Gastrocnemius medialis (tissue), 4 donors: ENCODE measurements around the gene QSOX2.

ENCODE experiments used
- CTCF ChIP-seq, 5 experiments: fragments of 450-650 bp in 3 of 5; fragments of 200-600 bp in 2 of 5; sonication (generic) in 2 of 5; IDR thresholded peaks in 4 of 5; conservative IDR thresholded peaks in 1 of 5; 1 replicate in 4 of 5; 2 replicates in 1 of 5; pipeline ENCODE4 v1.5.1; 2016 to 2019; ENCODE audit warnings: antibody characterized with exemption in 5 of 5, mild to moderate bottlenecking in 3 of 5, moderate library complexity in 3 of 5
- POLR2A ChIP-seq, 2 donors: fragments of 450-650 bp; IDR thresholded peaks; one replicate each; pipeline ENCODE4 v1.6.1; 2017; ENCODE audit warnings: antibody characterized with exemption in 2 of 2, mild to moderate bottlenecking in 2 of 2, moderate library complexity in 2 of 2

- TF ChIP-seq CTCF (IDR thresholded peaks at IDR 0.05 in 4 of 5, conservative IDR thresholded peaks at IDR 0.05 in 1 of 5) (no peak), POLR2A (IDR thresholded peaks at IDR 0.05) (no peak)
Measured at GRCh38 chr9:136190237-136190601, 55.4 kb downstream of the QSOX2 start.
